ENCODE results near the gene RYR1. TPM values are rescaled to one million over a fixed set of nuclear protein-coding genes. Genes with fewer than 3 reads are reported as not detected.

Gene RYR1
- total RNA-seq, 1 experiment from 2014 or later, result 19.1 TPM

DNA sequence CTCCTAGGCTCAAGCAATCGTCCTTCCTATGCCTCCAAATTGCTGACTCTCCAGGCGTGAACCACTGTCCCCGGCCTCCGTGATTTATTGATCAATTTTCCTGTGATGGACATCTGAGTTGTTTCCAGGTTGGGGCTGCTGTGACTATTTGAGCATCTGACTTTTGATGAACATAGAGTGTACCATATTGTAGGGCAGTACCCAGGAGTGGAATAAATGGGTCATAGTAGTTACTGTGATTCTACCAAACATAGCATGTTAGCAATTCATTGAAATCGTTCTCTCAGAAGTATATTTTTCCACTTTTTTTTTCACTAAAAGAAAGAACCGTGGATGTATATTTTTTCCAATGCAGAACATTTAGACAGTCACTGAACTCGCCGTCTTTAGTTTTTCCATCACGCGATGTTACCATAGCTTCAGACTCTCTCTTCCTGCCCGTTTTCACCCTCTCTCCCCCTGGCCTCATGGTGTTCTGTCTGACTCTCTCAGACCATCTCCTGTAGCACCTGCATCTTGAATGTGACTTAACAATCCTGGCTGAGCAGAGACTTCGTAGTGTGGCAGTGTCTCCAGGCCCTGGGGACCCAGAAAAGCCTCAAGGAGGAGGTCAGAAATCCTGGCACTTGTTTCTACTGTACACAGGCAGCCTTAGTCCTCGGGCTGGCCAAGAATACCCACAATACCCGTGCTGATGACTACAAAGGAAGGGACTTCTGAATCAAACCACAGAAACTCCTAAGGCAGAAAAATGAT, 4.3 kb upstream of the RYR1 start:
- no peaks in the 10 kb centered on the region for H3K9me3 ChIP-seq (replicated peaks)
- no peaks in the 10 kb centered on the region for H3K27me3 ChIP-seq
- no peak for DNase-seq
- no peak overlapping the region for H3K4me3 ChIP-seq
- no peak overlapping the region for H3K27ac ChIP-seq
- no peaks in the 10 kb centered on the region for H3K36me3 ChIP-seq
- H3K4me1 ChIP-seq, result peaks cover 6% of the 10 kb centered on the region; the same call in 1 of the 2 replicates

DNA sequence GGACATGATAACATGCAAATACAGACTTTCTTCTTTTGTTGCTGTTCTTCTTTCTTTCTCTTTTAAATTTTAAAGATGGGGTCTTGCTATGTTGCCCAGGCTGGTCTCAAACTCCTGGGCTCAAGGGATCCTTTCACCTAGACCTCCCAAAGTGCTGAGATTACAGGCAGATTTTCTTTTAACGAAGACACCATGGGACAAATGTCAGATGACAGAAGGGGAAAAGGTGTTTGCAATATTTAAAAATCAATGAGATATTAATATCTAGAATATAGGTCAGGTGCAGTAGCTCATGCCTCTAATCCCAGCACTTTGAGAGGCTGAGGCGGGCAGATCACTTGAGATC, 3.7 kb upstream of the RYR1 start:
- no peak overlapping the region for H3K27ac ChIP-seq
- no peaks in the 10 kb centered on the region for H3K9me3 ChIP-seq (replicated peaks)

DNA sequence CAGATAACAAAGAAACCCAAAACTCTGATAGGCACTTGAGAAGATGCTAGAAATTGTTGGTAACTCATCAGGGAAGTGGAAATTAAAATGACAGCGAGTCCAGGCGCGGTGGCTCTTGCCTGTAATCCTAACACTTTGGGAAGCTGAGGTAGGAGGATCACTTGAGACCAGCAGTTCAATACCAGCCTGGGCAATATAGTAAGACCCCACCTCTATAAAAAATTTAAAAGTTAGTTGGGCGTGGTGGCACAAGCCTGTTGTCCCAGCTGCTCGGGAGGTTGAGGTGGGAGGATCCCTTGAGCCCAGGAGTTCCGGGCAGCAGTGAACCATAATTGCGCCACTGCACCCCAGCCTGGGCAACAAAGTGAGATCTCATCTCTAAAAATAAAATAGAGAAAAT, 2.6 kb upstream of the RYR1 start:
- Histone ChIP-seq H3K9me3 (replicated peaks) (no peaks in the 10 kb centered on the region), H3K4me1 (peaks cover 12% of the 10 kb centered on the region), H3K4me3 (no peak overlapping the region), H3K27ac (no peak overlapping the region), H3K36me3 (no peaks in the 10 kb centered on the region), H3K27me3 (no peaks in the 10 kb centered on the region)
- no peak for DNase-seq

More for the DNA sequence above, 3.7 kb upstream of the RYR1 start:
- Histone ChIP-seq H3K27me3 (no peaks in the 10 kb centered on the region), H3K4me1 (peaks cover 6% of the 10 kb centered on the region; the same call in 1 of the 2 replicates), H3K4me3 (no peak overlapping the region), H3K36me3 (no peaks in the 10 kb centered on the region)
- no peak for DNase-seq

DNA sequence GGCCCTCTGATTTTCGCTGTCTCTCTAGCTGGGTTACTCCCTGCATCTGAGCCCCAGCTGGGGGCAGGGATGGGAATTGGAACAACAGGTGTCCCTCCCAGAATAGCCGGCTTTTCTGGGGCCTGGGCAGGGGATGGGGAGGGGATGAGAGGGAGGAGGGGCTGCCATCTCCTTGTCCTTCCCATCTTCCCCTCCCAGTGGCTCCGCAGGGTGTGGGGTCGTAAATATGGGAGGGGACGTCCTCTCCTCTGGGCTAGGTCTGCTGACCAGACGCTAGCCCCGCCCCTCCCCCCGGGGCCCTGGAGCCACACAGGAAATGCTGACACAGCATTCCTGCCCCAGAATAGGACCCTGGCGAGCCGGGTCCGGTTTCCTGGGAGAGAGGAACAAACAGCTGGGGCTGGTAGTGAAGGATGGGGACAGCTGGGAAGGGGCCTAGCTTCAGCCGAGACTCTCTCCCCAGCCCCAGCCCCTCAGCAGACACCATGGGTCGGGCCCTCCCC, 1.1 kb downstream of the RYR1 start:
- Histone ChIP-seq H3K27ac (peak overlapping the region; percentile 98), H3K4me1 (peaks cover 8% of the 10 kb centered on the region), H3K9me3 (replicated peaks) (no peaks in the 10 kb centered on the region), H3K4me3 (peak overlapping the region; percentile 63), H3K36me3 (peaks cover 11% of the 10 kb centered on the region), H3K27me3 (no peaks in the 10 kb centered on the region)
- peak; percentile 99 to 100 for DNase-seq

DNA sequence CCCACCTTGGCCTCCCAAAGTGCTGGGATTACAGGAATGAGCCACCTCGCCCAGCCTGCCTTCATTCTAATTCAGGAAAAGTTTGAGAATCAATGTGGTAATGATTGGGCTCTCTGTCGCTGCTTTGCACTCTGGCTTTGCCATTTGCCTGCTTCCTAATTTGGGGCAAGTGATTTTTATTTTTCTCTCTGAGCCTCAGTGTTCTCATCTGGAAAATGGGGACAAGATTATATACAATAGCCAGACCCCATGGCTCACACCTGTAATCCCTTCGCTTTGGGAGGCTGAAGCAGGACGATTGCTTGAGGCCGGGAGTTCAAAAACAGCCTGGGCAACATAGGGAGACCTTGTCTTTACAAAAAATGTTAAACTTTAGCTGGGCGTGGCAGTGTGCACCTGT, 3.8 kb downstream of the RYR1 start:
- Histone ChIP-seq H3K4me3 (no peak overlapping the region), H3K4me1 (peaks cover 8% of the 10 kb centered on the region), H3K27ac (no peak overlapping the region), H3K27me3 (no peaks in the 10 kb centered on the region), H3K9me3 (replicated peaks) (no peaks in the 10 kb centered on the region), H3K36me3 (peaks cover 15% of the 10 kb centered on the region)
- DNase-seq, result no peak

DNA sequence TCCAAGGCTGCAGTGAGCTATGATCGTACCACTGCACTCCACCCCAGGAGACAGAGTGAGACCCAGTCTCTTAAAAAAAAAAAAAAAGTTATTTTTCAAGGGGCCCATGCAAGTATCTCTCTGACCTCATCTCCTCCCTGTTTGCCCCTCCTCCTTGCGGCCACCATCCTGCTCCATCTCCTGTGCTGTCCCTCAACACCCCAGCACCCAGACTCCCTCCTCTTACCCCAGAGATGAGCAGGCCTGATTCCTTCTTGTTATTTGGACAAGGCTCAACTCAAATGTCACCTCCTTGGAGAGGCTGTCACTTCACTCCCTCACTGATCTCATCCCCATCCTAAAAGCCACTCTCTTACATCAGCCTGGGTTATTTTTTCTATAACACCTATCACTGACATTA, 4.4 kb downstream of the RYR1 start:
- no peaks in the 10 kb centered on the region for H3K9me3 ChIP-seq (replicated peaks)
- no peak overlapping the region for H3K27ac ChIP-seq
- DNase-seq, result no peak
- no peak overlapping the region for H3K4me3 ChIP-seq
- H3K36me3 ChIP-seq, result peaks cover 15% of the 10 kb centered on the region
- peaks cover 8% of the 10 kb centered on the region for H3K4me1 ChIP-seq
- H3K27me3 ChIP-seq, result no peaks in the 10 kb centered on the region

DNA sequence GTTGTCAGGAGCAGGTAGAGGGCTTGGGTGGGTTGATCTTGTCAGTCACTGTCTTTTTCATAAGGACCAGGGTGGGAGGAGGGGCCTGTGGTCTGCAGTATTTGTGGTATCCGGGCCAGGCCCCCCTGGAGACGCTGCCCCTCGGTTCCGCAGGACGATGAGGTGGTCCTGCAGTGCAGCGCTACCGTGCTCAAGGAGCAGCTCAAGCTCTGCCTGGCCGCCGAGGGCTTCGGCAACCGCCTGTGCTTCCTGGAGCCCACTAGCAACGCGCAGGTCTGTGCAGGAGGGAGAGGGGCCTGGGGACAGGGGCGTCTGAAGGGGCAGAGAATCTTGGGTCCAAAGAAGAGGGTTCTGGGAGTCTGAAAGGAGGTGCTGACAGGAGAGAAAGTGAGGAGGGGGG, 7.1 kb downstream of the RYR1 start:
- DNase-seq, result no peak
- H3K4me1 ChIP-seq, result peaks cover 1% of the 10 kb centered on the region
- no peak overlapping the region for H3K4me3 ChIP-seq
- H3K36me3 ChIP-seq, result peaks cover 34% of the 10 kb centered on the region
- H3K27me3 ChIP-seq, result no peaks in the 10 kb centered on the region
- no peak overlapping the region for H3K27ac ChIP-seq
- no peaks in the 10 kb centered on the region for H3K9me3 ChIP-seq (replicated peaks)

DNA sequence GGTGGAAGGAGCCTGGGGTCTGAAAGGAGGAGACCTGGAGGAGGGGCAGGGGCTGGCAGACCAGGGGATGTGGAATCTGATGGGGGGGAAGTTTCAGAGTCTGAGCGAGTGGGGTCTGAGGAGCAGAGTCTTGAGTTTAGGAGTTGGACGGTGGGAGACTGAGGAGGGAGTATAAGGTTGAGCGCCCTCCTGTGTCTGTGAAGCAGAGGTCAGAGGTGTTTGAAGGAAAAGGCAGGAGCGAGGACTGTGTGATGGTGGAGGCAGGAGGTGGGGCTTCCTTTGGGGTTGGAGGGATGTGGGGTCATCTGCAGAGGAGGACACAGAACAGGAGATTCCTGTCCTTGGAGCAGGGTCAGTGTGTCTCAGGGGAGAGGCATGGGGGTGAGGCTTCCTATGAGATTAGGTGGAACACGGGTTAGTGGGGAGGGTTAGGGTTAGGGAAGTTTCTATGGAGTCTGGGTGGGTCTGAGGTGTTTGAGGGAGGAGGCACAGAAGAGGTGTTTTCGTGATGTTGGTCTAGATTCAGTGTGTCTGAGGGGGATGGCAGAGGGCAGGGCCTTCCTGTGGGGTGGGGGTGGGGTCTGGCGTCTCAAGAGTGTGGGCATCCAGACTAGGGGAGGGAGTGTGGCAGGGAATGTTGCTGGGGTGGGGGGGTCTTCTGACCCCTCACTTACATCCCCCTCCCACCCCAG, 8.3 kb downstream of the RYR1 start:
- Histone ChIP-seq H3K4me3 (no peak overlapping the region), H3K27me3 (no peaks in the 10 kb centered on the region), H3K9me3 (replicated peaks) (no peaks in the 10 kb centered on the region), H3K27ac (no peak overlapping the region), H3K4me1 (no peaks in the 10 kb centered on the region), H3K36me3 (peaks cover 43% of the 10 kb centered on the region)
- DNase-seq, result no peak

DNA sequence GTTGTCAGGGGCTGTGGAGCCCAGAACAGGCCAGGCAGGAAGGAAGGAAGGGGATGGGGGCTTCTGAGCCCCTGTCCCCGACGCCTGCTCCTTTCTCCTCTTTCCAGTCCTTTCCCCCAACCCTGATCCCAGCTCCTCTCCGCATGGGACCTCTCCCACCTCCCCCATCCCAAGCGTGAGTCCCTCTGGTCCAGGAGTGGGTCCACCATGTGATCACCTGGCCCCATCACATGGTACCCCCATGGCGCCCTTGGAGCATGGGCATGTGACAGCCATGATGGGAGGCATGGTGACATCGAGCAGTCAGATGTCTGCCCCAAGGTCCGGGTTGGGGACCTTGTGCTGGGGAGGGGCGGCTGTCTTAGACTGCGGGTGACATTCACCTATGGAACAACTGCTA, 9.2 kb downstream of the RYR1 start:
- DNase-seq, result no peak

DNA sequence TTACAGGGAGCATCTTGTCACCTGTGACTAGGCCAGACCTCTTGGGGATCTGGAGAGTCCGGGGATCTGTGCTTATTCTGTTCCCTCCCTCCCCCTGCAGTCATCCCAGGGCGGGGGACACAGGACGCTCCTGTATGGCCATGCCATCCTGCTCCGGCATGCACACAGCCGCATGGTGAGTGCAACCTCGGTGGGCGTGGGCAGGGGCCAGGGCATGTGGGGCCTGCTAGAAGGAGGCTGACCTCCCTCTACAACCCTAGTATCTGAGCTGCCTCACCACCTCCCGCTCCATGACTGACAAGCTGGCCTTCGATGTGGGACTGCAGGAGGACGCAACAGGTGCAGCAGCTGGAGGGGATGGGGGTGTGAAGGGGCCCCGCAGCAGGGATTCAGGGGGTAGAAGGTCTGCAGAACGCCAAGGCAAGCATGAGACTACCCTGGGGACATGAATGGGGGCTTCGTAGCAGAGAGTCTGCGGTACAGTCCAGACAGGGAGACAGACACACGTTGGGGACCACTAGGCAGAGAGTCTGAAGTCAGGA, 10.0 kb downstream of the RYR1 start:
- DNase-seq, result peak in 1 of 2 experiments; percentile 22
- H3K27ac ChIP-seq, result no peak overlapping the region
- peaks cover 45% of the 10 kb centered on the region for H3K36me3 ChIP-seq
- no peaks in the 10 kb centered on the region for H3K4me1 ChIP-seq
- H3K4me3 ChIP-seq, result no peak overlapping the region
- H3K9me3 ChIP-seq (replicated peaks), result no peaks in the 10 kb centered on the region
- H3K27me3 ChIP-seq, result no peaks in the 10 kb centered on the region

More for the DNA sequence above, 9.2 kb downstream of the RYR1 start:
- Histone ChIP-seq H3K27ac (no peak overlapping the region), H3K4me3 (no peak overlapping the region), H3K9me3 (replicated peaks) (no peaks in the 10 kb centered on the region), H3K36me3 (peaks cover 42% of the 10 kb centered on the region), H3K4me1 (no peaks in the 10 kb centered on the region), H3K27me3 (no peaks in the 10 kb centered on the region)

DNA sequence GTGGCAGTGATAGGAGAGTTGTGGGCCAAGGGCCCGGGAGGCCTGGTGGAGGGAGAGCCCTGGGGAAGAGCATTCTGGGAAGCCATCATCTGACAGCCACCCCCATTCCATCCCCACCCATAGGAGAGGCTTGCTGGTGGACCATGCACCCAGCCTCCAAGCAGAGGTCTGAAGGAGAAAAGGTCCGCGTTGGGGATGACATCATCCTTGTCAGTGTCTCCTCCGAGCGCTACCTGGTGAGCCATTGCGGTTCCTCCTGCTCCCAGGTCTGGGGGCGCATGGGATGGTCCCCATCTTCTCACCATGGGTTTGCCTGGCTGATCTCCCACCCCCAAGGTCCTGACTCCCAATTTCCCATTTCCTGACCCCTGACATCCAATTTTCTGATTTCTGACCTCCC, 10.5 kb downstream of the RYR1 start:
- no peak for DNase-seq
- H3K36me3 ChIP-seq, result peaks cover 47% of the 10 kb centered on the region
- H3K9me3 ChIP-seq (replicated peaks), result no peaks in the 10 kb centered on the region
- no peak overlapping the region for H3K27ac ChIP-seq
- no peaks in the 10 kb centered on the region for H3K27me3 ChIP-seq
- H3K4me1 ChIP-seq, result no peaks in the 10 kb centered on the region
- H3K4me3 ChIP-seq, result no peak overlapping the region

DNA sequence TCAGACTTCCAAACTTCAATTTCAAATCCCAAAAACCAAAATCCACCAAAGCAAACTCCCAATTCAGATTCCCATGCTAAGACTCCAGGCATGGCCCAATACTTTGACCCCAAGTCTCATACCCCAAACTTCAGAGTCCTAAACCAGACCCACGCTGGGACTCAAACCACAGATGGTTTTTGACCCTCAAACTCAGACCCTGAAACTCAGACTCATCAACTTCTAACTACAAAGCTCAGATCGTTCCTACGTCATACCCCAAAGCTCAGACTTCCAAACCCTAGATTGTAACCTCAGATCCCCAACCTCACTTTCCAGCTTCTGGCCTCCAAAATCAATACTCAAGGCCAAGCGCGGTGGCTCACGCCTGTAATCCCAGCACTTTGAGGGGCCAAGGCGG, 11.9 kb downstream of the RYR1 start:
- H3K27me3 ChIP-seq, result no peaks in the 10 kb centered on the region
- no peaks in the 10 kb centered on the region for H3K4me1 ChIP-seq
- no peak overlapping the region for H3K27ac ChIP-seq
- peaks cover 60% of the 10 kb centered on the region for H3K36me3 ChIP-seq
- no peak overlapping the region for H3K4me3 ChIP-seq
- no peak for DNase-seq
- no peaks in the 10 kb centered on the region for H3K9me3 ChIP-seq (replicated peaks)

DNA sequence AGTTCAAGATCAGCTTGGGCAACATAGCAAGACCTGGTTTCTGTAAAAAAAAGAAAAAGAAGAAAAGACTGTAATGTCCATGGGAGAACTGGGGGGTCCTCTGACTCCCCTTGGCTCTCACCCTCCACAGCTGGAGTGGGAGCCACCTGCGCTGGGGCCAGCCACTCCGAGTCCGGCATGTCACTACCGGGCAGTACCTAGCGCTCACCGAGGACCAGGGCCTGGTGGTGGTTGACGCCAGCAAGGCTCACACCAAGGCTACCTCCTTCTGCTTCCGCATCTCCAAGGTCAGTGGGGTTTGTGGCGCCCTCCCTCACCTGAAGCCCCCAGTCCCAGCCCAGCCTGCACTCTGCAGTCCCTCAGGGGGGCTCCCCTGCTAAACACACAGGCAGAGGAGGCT, 14.7 kb downstream of the RYR1 start:
- Histone ChIP-seq H3K27me3 (no peaks in the 10 kb centered on the region), H3K36me3 (peaks cover 81% of the 10 kb centered on the region), H3K4me3 (no peak overlapping the region), H3K4me1 (no peaks in the 10 kb centered on the region), H3K27ac (no peak overlapping the region), H3K9me3 (replicated peaks) (no peaks in the 10 kb centered on the region)
- DNase-seq, result no peak

DNA sequence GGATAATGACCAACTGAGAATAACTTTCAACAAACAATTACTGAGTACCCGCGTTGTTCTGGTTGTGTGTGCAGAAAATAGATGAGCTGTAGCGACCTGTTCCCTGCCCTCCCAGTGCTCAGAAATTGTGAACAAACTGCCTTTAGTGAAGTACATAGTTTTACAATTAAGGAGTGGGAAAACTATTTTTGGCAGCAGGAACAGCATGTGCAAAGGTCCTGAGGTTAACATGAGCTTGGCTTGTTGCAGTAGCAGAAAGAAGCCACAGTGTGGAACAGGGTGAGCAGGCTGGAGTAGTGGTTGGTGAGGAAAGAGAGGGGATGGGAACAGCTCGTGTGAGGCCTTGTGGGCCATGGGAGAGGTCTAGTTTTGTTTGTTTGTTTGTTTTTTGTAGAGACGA, 16.0 kb downstream of the RYR1 start:
- Histone ChIP-seq H3K9me3 (replicated peaks) (no peaks in the 10 kb centered on the region), H3K36me3 (peaks cover 82% of the 10 kb centered on the region), H3K4me3 (no peak overlapping the region), H3K4me1 (no peaks in the 10 kb centered on the region), H3K27me3 (no peaks in the 10 kb centered on the region), H3K27ac (no peak overlapping the region)
- DNase-seq, result no peak

DNA sequence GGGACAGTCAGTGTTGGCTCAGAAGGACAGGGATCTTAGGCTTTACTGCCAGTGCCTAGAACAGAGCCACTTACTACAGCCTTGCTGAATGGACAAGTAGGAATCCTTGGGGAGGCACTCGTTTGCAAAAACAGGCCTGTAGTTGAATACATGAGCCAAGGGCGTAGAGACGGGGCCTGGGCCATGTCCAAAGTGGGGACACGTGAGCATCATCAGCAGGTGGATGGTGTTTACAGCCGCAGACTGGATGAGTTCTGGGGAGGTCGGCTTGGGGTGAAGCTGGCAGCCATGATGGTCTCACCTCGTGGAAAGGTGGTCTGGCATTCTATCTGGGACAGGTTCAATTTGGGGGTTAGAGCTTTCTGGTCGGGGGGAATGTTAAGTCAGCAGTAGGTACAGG, 17.5 kb downstream of the RYR1 start:
- H3K36me3 ChIP-seq, result peaks cover 82% of the 10 kb centered on the region
- H3K27ac ChIP-seq, result no peak overlapping the region
- no peak for DNase-seq
- no peaks in the 10 kb centered on the region for H3K27me3 ChIP-seq
- no peaks in the 10 kb centered on the region for H3K9me3 ChIP-seq (replicated peaks)
- H3K4me1 ChIP-seq, result no peaks in the 10 kb centered on the region
- H3K4me3 ChIP-seq, result no peak overlapping the region
